ENCODE measurements around the gene BBS1.
"Not testable (repeated sequence)": the region's sequence is repeated elsewhere in the genome, so short reads cannot be mapped to it uniquely, and the experiment has no call there.

The BBS1 gene

DNA sequence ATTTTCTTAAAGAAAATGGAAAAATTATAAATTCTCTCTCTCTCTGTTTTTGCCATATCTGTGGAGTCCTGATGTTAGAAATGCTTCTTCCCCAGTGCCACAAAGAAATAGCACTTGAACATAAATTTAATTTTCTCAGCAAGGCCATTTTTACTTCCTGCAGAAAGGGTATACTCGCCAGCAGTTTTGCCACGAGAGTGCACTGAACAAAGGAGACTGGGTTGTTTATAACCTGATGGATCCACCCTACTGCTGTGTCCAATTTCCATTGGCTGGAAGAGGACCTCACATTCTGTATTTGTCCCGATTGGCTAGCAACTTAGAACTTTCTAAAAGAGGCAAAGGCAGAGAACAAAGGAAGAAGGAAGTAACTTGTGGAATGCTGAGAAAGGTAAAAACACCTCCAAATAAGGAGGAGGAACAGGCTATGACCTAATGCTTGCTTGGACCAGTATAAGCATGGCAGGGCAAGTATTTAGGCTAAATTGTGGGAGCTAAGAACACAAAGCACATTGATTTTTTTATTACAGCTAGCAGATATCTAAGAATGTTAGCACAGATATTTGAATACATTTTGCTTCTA lies 72.2 kb downstream of the BBS1 start:
- DNase-seq, result not testable (repeated sequence)

All from NCI-H1436 (cell line).